Measurements from ENCODE around the gene FOXN3.
"Not testable (repeated sequence)": the region's sequence is repeated elsewhere in the genome, so short reads cannot be mapped to it uniquely, and the experiment has no call there.

FOXN3 gene

DNA sequence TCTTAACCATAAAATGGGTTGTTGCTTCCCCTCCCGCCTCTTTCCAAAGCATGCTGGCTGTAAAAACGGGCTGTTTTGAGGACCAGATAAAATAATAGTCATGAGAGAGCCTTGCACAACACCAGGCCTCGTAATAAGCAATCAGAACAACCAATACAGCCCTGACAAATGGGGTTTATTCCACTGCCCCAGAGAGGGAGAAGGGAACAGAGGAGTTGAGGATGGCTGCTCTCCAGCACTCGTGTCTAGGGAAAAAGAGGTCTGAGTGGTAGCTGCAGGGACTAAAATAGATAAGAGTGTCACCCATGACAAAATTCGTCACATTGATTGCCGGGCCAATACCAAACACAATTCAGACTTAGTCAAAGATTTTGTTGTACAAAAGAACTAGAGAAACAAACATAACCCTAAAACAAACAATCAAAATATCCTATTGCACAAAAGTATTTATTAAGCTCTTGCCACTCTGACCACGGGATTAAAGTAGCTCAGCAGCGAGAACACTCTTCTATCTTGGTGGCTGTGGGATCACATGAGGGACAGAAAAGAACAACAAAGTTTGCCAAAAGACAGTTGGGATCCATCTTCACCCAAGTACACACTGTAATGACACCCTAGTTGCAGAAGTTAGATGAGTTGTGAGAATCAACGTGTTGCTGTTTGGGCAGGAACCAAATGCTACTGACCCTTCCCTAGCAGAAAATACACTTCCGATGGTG lies 188.0 kb downstream of the FOXN3 start:
- no peak for DNase-seq (ENCODE audit: low read depth)

DNA sequence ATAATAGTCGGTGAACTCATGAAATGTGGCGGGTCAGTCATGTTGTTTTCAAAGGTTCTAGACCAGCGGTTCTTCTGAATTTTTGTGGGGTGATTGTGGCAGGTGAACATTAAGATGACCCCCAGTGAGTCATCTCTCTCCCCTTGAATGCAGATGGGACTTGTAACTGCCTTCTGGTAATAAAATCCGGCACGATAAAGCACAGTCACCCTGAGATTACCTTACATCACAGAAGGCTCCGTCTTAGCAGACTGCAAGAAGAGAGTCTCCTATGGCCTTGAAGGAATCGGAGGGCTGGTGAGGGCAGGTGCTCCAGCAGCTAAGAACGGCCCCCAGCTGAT lies 189.6 kb downstream of the FOXN3 start:
- DNase-seq (ENCODE audit: low read depth), result no peak

DNA sequence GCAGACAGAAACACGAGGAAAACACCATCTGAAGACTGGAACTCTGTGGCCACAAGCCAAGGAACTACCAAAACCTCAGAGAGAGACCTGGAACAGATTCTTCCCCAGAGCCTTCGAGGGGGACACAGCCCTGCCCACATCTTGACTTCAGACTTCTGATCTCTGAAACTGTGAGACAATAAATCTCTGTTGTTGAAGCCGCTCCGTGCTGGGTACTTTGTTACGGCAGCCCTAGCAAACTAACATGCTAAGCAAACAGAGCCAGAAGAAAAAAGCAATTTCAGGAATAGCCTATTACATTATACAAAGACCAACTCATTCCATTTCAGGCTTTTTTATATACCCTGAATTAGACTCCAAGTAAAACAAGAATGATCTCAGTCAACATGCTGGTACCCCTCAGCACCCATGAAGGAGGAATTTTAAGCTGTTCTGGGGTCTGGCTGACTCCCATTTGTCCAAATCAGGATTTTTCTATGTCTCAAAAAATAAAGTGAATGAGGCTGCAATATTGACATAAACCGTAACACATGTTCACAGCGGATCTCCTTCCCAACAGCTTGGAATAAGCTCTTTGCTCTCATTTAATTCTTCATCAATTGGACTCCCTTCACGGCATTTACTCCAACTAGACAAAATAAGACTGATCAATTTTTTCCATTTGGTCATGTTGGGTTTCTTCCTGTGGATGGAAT lies 190.1 kb downstream of the FOXN3 start:
- no peak for DNase-seq (ENCODE audit: low read depth)

DNA sequence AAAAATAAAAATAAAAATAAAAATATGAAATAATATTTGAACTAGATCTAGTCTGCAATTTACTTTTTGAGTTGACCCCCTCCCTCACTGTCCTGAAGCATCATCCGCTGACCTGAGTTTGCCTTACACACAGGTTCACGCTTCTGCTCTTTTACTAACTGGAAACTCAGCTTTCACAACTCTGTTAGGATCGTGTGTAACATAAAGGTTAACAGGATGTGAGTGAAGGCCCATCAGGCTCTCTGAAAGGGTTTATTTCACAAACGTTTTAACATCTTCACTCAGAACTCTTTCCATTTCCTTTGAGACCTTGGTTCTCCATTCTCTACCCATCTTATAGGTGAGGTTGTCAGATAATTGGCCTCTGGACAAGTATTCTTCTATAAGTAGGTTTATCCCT lies 191.4 kb downstream of the FOXN3 start:
- DNase-seq (ENCODE audit: low read depth), result no peak

DNA sequence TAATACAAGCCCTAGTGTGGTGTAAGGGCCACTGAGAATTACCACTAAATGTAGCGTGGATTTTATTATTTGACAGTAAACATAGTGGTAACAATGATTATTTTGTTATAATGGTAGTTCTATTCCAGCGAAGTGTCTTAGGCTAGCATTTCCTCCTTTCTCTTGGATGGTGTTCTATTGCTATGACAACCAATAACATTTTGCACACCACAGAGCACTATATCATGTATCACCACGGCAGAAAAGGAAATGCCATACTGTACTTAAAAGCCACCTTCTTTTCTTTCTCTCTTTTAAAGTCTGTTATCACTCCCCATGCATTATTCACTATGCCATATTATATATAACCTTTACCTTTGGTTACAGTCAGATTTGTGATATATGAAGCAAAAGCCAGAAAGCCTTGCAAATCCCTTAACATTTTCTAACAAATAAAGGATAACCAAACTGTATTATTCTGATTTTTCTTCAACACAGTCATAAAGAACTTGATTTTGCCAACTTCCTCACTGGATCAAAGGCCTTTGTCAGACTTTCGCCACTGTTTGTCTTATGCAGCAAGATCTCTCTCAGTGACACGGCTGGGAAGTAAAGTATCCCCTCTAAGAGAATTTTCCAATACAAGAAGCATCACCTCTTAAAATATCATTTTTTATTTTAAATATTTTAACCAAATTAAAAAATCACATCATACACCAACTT lies 195.8 kb downstream of the FOXN3 start:
- no peak for DNase-seq (ENCODE audit: low read depth)

DNA sequence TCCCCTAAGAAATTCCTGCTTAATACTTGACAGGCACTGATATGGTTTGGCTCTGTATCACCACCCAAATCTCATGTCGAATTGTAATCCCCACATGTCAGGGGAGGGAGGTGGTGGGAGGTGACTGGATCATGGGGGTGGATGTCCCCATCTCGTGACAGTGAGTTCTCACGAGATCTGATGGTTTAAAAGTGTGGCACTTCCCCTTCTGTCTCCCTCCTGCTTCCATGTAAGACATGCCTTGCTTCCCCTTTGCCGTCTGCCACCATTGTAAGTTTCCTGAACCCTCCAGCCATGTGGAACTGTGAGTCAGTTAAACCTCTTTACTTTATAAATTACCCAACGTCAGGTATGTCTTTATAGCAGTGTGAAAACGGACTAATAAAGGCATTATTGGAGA lies 198.0 kb downstream of the FOXN3 start:
- DNase-seq (ENCODE audit: low read depth), result no peak

DNA sequence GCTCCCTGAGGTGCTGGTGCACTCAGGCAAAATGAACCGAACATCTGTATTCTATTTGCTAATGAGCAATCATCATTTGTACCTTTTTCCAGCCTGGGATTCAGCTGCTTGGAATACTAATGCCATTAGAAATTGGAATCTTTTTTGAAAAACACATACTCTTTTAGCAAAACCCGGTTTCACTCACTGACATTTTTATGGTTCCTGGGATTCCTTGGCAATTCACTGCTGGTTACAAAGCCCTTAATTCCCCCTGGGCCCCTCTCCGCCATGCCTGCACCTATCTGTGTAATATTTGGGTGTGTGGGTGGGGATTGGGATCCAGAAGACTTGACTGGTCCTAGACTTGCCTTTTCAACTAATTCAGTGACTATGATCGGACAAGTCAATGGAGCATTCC lies 199.1 kb downstream of the FOXN3 start:
- no peak for DNase-seq (ENCODE audit: low read depth)

DNA sequence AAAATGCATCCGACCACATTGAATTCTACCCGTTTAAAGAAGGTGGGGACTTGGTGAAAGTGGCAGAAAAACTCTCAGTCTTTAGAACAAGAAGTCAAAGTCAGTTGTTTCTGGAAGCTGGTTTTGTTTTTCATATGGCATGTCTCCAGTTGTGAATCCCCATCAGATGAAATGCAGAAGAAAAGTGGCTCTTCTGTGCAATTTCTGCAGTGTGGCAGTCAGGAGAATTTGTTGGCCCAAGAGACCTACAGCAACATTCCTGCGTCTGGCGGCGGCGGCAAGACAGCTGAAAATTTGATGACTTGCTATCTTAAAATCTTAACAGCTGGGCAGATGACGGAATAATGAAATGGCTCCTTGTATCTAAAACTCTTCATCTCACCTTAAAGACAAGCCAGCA lies 201.5 kb downstream of the FOXN3 start:
- no peak for DNase-seq (ENCODE audit: low read depth)

DNA sequence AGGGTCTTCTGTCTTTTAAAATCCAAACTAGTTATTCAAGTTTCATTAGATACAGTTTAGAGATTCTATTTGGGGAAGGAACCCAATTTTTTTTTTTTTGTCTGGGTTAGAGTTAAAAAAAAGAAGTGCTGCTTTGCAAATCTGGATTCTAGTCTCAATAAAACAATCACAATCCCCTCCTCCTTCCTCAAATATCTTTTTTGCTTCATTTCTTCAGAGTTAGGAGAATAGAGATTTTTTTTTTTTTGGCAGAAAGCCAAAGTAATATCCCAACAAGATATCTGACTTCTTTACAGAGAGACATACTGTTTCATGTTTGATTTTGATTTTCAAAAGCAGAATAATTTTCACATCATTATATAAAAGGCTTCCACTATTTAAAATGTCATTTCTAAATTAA lies 201.9 kb downstream of the FOXN3 start:
- DNase-seq (ENCODE audit: low read depth), result no peak

DNA sequence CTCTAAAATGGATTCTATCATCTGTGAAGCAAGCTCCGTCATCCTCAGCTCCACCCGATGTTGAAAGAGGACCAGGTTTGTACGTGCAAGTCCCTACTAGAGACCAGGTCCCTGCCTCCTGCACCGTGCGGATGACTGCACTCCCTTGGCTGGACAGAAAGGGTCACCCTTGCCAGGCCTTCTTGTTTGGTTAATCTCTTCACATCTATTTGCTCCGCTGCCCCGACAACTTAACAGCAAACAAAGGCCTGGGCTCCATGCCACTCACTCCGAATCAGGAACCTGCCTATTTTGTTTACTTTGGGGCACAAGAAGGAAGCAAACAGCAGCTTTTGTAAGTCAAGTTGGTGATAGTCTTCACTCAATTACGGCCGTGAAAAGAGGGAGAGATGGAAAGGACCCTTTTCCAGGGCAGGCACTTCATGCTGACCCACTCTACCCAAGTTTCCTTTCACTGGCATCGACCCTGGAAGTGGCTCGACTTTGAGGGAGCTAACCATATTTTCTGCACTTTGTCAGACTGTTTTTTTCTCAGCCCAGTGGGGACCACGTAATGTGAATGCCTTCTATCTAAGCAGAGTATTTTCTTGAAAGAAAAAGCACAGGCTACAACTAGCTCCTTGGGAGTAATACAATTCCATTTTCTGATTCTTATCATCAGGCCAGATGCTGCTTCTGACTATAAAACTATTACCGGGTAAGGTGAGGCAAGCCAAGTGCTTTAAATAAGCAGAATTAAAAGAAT lies 202.6 kb downstream of the FOXN3 start:
- no peak for DNase-seq (ENCODE audit: low read depth)

DNA sequence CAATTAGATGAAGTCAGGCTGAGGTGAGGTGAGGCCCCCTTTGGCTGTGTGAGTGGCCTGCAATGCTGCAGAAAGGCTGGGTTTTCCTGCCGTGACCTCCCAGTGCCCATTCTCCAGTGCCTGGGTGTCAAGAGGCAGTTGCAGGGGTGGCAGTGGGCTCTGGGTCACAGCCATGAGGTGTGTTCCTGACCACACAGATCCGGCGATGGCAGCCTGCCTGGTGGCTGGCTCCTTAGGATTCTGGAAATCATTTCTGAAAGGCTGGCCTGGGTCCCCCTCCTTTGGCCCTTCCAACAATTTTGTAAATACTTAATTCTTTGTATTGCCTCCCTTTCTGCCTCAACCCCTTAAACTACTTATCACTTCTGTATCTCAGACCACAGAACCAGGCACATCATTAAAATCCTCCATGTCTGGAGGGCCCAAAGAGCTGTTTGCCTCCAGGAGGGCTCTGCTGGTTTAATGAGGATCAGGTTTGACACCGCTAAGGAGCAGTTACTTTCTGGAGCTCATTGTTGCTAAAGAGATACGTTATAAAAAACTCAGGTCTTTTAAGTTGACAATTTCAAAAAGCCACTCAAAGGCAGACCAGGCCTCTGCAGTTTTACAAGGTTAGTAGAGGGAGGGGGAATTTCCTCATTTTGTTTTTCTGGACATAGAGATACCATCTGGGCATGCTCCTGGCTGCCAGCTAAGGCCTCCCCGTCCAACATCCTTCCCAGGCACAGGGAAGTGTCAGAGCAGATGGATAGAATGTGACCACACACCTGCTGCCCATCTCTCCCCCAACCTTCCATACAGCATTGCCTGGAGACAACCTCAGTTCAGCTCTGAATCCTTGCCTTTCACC lies 204.4 kb downstream of the FOXN3 start:
- no peak for DNase-seq (ENCODE audit: low read depth)

DNA sequence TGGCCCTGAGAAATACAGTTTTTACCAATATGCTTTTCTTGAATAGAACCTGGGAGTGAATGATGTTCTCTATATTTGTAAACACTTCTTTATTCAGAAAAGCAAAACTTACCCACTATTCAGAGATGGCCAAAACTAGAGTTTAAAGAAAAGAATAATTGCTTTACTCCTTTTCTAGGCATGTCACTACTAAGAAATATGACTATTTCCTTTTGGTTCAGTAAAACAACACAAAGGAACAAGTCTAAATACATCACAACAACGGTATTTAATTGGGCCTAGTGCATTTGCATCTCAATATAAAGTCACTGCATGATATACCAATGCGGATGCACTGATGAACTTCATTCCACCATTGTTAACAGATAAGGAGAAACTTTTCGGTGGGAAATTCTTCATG lies 207.5 kb downstream of the FOXN3 start:
- no peak for DNase-seq (ENCODE audit: low read depth)

DNA sequence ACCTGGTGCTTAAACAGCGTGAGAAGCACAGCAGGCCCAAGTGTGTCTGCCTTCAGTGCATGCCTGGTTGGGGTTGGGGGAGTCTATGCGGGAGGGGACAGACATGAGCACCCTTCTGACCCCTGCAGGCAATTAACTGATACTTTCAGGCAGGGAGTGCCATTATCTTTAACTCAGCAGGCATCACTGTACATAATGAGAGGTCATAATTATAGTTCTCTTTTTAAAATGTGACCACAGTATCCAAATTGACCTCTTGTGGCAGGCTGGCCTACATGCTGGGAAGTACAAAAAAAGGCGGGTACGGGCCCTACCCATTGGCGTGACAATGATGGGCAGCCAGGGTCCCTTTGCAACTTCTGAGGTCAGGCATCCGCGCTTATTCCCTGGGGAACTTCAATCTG lies 209.1 kb downstream of the FOXN3 start:
- no peak for DNase-seq (ENCODE audit: low read depth)

DNA sequence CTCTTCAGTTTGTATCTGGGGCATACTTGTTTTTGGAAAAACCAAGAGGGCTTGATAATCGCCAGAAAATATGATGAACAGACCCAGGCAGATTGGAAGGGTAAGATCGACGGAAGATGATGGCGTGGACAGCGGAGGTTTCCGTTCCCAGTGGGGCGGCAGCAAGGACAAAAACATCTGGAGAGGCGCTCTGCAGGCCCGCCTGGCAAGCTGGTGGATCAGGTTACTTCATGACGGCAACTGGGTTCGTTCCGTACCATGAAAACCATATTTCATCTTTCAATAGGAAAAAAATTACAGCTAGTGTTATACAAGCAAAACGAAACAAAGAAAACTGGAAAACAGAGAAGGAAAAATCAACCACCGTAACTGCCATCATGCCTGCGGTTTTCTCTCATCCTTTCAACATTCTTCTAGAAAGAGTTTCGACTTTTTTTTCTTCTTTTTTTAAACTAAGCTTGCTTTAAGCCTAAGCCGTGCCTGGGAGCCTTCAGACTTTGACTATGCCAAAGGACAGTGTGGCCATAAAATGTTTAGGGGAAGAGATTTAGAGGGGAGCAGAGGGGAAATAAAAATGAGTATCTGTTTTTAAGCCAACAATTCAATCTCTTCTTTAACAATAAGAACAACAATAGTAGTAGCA lies 210.5 kb downstream of the FOXN3 start:
- no peak for DNase-seq (ENCODE audit: low read depth)

DNA sequence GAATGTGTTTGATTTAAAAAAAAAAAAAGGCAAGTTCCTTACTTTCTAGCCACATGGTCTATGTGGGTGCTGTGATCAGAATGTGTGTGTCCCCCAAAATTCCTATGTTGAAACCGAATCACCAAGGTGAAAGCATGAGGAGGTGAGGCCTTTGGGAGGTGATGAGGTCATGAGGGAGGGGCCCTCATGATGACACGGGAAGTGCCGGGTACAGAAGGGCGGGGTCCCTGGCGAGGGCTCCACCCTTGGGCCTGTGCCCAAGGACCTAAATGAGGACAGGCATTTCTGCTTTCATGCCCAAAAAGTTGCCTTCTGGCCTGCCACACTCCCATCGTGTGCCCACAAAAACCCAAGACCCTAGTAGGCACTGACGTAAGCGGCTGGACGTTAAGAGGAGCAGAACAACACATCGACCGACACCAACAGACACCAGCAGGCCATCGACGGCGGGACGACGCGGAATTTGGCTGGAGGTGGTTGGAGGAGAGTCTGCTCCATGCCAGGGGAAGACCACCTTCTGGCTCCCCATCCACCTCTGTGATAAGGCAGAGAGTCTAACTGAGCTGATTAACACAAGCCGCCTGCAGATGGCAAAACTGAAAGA lies 211.8 kb downstream of the FOXN3 start:
- no peak for DNase-seq (ENCODE audit: low read depth)

DNA sequence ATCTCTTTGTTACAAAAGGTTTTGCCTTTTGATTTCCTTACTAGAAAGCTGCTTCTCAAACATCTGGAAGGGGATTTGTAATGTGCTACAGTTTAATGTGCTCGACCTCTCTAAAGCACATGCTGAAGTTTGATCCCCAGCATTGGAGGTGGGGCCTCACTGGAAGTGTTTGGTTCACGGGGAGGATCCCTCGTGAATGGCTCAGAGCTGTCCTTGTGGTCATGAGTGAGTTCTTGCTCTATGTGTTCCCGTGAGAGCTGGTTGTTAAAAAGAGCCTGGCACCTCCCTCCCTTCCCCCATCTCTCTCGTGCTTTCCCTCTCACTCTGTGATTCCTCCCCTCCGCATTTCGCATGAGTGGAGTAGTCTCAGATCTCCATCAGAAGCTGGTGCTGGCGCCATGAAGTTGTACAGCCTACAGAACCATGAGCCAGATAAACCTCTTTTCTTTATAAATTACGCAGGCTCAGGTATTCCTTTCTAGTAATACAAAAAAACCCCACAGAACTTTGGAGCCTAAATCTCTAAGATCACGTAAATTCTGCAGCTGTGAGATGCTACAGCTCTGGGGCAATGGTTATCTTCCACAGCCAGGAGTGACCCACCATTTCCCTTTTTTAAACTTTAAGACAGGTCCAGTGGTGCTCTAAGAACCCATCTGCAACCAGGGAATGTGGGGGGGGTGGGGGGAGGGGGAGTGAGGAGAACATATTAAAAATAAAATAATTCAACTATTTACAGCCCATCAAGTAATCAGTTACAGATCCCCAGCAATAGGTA lies 214.4 kb downstream of the FOXN3 start:
- DNase-seq (ENCODE audit: low read depth), result no peak

DNA sequence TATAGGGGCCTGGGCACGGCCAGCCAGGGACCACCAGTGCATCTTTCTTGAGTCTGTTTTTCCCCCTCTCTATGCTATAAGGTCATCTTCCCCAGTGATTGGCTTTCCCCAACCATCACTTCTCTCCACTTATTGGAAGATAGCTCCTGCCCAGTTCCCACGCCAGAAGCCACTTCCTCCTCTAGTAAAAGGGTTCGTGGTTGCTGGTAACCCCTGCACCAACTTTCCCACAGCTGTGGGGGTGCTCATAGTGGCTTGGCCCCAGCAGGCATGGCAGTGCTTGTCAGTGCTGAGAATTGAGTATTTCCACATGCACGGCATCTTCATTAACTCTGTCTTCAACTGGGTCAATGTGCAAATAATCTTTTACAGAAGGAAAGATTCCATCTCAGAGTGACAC lies 215.4 kb downstream of the FOXN3 start:
- no peak for DNase-seq (ENCODE audit: low read depth)

DNA sequence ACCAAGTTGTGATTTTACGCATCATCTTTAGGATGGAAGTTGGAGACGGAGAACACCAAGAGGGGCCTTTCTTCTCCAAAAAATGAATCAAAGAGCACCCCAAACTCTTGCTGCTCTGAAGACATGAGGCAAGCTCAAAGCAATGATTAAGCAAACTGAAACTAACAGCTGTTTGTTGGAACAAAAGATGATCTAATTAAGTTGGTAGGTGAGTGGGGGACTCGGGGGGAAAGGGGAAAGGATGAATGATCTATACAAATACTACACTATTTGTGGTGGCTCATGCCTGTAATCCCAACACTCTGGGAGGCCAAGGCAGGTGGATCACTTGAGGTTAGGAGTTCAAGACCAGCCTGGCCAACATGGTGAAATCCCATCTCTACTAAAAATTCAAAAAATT lies 217.7 kb downstream of the FOXN3 start:
- DNase-seq (ENCODE audit: low read depth), result not testable (repeated sequence)

DNA sequence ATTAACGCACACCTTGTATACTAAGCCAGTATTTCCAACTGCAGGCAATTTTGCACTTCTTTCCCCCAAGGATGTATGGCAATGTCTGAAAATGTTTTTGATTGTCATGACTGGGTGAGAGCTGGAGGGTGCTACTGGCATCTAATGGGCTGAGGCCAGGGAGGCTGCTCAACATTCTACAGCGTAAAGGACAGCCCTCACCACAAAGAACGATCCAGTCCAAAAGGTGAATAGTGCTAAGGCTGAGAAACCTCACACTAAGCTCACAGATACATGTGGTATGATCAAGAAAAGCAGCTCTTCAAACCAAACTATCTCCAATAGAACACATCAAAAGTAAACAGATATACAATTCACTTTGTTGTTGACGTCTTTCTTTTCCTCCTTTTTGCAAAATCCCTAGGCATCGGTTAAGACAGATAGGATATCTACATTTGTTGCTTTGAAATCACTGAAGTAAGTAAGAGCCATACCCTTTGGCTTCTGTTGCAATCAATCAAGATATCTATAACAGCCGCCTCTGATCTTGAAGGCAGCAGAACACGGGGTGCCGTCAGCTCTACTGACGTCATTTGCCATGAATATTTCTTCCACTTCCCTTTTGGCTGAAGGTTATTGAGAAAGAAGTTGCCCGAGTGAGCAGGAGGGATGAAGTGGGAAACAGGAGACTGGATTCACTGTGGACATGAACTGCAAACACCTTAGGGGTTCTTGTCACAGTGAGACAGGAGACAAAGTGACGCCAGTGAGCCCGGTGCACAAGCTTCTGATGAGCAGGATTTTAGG lies 218.3 kb downstream of the FOXN3 start:
- DNase-seq (ENCODE audit: low read depth), result no peak

Data from stimulated activated CD8-positive, alpha-beta memory T cell treated with anti-CD3 and anti-CD28 coated beads, Interleukin-12 subunit alpha, Interleukin-12 subunit beta, amount 100 ng/mL, for 4 hours (primary cell).